Hematopoietic multipotent progenitor cell treated with erythropoietin and hydrocortisone succinate and interleukin-3 and kit ligand, for 17 days (in vitro differentiated cells): Measurements from ENCODE around the gene POU4F1.

ENCODE experiments used
- DNase-seq: peaks from one replicate; pipeline ENCODE4 v3.0.0-alpha.2; 2015; ENCODE audit warnings: low spot score

POU4F1 gene, protein sequence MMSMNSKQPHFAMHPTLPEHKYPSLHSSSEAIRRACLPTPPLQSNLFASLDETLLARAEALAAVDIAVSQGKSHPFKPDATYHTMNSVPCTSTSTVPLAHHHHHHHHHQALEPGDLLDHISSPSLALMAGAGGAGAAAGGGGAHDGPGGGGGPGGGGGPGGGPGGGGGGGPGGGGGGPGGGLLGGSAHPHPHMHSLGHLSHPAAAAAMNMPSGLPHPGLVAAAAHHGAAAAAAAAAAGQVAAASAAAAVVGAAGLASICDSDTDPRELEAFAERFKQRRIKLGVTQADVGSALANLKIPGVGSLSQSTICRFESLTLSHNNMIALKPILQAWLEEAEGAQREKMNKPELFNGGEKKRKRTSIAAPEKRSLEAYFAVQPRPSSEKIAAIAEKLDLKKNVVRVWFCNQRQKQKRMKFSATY

DNA sequence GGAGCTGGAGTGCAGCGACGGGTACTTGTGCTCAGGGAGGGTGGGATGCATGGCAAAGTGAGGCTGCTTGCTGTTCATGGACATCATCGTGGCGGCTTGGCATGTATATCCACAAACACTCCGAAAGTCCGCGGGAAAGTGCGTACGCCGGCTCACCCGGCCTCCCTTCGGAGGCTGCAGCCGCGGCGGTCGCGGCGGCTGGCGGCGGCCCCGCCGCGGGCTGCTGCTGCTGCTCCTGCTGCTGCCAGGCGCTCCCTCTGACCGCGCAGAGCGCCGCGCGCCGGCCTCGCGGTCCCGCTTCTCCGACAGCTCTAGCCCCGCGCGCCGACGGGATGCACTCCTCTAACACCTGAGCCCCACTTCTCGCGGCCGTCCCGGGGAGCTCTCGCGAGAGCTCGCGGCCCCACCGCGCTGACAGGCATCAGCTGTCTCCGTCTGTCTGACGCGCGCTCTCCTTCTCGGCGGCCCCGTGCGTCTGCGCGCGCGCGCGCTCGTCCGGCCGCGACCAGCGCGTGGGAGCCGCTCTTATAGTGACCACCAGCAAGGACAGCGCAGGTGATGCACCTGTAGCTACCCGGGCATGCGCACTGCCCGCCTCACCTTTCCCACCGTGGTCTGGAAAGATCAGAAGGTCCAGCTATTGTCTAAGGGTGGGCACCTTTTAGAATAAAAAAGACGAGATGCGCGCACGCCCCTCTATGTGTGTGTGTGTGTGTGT lies at the start of gene POU4F1:
POU4F1 (minus strand) TSS at position 313 of the 718 bp plus-strand sequence; CDS start at position 87, 226 bp downstream.
- DNase-seq, result no peak

DNA sequence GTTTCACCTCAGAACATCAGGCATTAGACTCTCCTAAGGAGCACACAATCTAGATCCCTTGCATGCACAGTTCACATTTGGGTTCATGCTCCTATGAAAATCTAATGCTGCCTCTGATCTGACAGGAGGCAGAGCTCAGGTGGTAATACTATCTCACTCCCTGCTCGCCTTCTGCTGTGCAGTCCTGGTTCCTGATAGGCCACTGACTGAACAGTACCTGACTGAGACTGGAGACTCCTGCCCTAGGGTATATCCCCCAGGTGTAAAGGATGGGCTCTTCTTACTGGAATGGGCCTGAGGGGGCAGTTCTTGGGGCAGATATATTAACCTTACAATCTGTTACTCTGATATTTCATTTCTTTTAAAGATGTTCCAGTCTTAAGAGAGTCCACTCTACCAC lies 49.3 kb upstream of the POU4F1 start:
- no peak for DNase-seq

DNA sequence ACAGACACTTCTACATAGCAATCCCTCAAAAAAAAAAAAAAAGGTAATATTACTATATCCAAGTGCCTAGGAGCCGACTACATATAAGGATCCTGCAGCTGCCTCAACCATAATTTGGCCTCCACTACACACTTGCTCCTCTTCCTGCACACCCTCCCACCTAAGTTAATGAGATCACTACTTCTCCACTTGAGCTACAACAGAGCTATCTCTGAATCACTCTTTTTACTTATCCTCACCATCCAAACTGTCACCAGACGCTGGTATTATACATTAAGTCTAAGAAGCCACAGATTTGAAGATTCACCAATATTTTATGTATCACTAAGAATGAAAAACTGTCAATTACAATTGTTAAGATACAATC lies 47.3 kb upstream of the POU4F1 start:
- no peak for DNase-seq

DNA sequence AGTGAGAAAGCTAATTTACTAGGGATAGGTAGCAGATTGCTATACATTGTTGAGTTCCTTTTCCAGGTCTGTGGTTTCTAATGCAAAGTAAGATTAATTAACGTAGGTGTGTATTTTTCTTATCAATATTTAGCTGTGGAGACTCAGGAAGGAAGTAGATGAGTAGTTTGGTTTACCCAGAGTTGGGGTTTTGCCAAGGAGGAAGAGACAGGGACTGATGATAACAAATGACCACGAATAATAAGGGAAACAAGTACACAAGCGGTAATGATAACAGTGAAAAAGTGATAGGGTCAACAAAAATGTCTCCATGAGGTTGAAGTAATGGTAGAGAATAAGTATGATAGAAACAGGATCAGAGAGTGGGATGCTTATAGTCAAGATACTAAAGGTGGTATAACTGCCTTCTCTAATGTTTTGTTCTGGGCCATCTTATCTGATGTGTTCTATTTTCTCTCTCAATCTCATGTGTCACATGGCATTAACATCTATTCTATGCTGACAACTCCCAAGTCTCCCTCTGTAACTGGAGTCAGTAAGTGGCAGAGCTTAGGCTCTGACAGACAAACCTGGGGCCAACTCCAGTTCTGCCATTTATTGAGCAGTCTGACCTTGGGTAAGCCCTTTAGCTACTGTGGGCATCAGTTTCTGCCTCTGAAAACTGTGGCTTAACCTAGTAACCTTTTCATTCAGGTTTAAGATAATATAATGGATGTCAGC lies 46.8 kb upstream of the POU4F1 start:
- no peak for DNase-seq

DNA sequence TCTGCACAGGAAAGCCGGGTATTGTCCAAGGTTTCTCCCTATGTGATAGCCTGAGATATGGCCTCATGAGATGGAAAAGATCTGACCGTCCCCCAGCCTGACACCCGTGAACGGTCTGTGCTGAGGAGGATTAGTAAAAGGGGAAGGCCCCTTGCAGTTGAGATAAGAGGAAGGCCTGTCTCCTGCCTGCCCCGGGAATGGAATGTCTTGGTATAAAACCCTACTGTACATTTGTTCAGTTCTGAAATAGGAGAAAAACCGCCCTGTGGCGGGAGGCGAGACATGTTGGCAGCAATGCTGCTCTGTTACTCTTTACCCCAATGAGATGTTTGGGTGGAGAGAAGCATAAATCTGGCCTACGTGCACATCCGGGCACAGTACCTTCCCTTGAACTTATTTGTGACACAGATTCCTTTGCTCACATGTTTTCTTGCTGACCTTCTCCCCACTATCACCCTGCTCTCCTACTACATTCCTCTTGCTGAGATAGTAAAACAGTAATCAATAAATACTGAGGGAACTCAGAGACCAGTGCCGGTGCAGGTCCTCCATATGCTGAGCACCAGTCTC lies 43.8 kb upstream of the POU4F1 start:
- DNase-seq, result peak; percentile 12

DNA sequence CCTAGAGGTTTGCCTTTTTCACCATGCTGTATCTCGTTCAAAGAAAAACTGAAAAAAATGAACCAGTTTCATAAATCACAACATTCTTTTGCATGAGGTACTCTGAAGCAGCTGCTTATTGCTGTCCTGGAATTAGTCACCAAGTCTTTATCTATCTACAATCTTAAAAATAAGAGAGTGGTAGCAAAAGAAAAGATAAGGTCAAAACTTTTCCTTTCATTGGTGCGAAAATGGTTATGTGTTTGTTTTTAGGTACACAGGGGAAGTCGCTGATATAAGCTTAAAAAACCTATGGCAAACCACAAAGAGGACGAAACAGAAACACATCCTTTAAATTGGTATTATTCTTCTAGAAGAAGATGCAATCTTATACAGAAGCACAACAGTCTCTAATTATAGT lies 34.9 kb upstream of the POU4F1 start:
- DNase-seq, result no peak

DNA sequence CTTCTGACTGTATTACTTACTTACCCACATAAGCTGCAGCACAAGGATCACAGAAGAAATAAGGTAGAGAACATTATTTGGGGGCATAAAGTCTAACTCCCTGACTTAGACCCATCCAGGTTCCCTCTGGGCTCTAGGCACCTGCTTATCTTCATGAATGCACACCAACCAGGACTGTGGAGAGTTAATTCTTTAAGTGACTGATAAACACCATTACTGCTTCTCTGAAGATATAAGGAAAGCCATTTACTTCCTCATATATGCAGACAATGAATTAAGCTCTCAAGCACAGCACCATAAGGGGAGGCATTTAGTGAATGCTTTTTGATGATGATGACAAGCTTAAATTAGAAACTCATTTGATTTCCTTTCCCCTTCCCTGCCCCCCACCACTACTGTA lies 33.1 kb upstream of the POU4F1 start:
- peak; percentile 24 for DNase-seq

DNA sequence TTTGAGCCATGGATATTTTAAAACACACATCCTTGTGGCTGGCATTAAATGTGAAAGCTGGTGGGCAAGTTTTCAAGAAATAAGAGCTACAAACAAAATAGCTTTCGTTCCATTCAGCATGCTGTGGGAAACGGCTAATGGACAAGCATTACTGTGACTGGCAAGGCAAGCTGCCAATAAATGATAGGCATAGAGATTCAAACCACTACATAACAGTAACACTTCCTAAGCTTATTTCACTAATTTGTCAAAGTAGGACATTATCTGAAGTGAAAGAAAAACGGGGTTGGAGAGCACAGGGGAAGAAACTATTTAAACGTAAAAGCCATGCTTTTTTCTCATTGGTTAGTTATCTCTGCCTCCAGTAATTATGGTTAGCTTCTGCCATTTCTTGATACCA lies 29.6 kb upstream of the POU4F1 start:
- no peak for DNase-seq

DNA sequence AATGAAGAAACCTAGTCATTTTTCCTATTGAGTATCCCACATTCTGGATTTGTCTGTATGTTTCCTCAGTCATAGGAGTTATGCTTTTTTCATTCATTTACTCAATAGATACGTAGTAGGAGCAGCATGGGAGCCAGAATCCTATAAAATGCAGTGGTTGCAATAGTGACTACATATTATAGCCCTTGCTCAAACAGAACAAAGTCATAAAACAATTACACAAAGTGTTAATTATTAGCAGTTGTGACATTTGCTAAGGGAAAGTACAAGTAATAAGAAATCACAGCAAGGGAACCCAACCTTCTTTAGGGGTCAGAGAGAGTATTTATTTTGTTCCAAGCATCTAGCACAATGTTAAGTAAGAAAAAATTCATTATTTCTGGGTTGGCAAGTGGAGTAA lies 27.7 kb upstream of the POU4F1 start:
- DNase-seq, result no peak

DNA sequence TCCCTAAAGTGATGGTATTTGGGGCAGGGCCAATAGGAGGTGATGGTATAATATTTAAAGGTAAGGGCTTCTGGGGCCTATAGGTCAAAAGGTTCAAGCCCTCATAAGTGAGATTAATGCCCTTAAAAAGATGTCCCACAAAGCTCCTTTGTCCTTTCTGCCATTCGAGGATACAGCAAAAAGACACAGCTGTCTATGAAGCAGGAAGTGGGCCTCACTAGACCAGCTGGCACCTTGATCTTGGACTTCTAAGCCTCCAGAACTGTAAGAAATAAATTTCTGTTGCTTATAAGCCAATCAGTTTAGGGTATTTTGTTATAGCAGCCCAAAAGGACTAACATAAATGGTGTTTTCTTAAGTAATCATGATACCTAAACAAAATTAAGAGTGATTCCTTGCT lies 27.2 kb upstream of the POU4F1 start:
- DNase-seq, result no peak

DNA sequence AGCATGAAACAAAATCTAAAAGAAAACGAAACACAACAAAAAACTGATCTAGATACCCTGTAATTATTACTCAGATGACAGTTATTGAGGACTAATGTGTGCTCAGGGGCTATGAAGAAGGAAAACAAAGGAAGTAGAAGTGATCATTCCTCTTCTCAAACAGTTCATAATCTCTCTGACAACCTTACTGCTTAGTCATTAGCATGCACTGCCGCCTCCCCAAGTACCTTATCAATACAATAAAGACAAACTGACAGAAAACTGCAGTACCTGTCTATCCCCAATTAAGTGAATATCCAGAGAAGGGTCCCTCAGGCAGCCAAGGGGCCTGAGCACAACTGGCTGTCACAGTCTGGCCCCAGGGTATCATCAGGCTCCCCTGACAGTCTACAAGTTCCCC lies 22.0 kb upstream of the POU4F1 start:
- DNase-seq, result no peak

DNA sequence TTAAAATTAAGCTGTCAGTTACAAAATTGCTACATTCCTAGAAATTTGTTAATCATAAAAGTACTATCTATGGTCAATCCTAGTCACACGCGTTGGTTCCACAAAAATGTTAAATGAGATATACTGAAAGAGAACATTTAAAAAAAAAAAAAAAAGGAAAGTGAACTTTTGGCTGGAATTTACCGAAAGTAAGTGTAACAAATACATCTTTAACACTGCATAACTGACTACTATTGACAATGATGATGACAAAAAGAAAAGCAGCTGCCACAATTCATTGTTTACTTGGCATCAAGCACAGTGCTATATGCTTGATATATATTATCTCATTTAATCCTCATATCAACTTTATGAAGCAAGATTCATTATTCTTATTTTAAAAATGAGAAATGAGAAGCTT lies 19.8 kb upstream of the POU4F1 start:
- DNase-seq, result no peak

DNA sequence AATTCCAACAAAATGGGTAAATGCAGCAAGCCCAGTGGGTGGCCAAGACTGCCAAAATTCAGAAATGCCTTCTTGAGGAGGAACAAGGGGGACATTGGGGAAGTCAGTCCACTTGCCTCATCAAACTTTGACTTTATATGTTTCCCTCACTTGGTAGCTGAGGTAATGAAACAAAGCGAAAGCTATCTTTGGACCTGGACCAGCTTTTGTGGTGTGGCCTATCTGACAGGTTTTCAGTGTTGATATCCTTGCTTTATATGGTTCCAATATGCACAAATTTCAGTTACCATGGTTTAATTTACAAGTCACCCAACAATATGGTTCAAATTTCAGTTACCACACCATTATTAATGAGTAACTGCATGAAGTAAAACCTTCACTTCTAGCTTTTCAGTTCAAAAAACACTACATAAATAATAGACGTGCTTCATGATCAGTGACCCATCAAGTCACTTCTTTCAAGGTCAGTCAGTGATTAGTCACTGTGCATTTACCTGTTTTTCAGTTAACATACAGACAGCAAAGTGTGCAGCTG lies 17.7 kb upstream of the POU4F1 start:
- no peak for DNase-seq

DNA sequence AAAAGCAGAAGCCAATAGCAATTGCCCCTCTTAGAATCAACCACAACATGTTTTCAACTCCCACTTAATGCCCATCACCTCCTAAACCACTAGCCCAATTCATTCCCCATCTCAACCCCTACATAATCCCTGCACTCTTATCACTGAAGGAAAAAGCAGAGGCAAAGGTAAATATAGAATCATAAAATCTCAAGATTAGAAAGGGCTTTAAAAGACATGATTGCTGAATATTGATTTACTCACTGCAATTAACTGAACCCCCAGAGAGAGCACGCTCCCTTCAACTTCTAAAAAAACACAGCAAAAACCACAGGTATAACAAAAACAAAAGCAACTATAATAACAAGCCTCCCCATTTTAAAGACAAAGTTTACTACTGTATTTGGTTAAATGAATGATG lies 15.1 kb upstream of the POU4F1 start:
- no peak for DNase-seq

DNA sequence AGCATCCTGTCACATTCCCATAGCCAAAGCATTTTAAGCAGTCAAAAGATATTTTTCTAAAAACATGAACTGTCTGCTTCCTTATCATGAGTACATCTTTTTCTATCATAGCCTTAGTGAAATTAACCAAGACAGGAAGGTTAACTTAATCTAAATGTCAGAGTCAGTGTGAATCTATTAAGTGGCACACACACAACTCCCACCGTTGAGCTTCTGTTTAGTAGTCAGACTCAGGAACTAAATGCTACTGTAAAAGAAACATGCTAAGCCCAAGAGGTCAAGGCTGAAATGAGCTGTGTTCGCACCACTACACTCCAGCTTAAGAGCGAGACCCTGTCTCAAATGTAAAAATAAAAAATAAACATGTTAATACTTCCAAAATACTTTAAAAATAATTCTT lies 7.7 kb upstream of the POU4F1 start:
- DNase-seq, result no peak

DNA sequence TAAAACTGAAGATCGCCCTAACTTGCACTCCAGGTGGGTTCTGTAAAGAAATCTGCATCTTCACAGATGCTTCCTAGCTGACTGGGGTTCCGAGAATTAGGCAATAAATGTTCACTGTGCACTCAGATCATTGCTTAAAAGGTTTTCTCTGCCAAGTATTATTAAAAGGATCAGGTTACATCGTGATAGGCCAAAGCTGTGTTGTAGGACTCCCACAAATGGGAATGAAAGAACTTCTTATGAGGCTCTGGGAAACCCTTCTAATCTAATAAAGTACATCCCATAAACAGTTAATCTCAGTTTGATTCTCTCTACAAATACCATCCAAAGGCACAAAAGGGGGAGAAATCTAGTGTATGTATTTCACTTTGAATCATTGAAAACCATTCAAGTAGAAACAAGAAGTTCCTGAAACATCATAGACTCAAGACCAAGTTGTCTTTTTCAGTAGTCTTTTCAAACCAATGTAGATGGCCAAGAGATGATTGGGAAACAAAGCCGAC lies 7.1 kb upstream of the POU4F1 start:
- no peak for DNase-seq

DNA sequence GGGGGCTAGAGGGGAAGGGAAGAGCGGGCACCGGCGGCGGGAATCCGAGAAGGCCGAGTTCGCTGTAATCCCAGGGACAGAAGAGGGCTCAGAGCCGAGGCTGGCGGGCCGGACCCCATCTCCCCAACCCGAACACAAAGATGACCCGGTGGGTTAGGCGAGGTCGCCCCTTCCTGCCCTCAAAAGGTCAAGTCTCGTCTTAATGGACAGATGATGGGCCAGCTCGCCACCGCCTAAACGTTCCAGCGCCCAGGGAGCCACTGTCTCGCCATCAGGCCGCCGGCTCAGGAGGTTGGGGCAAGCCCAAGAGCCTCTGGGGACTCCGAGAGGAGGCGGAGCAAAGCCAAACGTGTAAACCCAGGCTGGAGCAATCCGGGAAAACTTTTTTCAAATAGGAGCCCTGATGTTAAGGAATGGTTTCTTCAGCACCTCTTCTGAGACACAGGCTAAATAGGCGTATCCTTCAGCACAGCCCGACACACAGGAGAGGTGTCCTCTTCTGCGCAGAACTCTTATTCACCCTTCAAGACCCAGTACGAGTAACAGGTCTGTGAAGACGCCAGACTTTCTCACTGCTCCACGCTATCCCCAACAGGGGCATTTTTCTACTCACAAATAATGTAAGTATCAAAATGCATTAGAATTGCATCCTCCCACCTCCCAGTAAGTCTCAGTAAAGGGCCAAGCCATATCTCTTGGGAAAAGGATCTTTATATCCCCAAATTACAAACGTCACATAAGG lies 6.3 kb upstream of the POU4F1 start:
- no peak for DNase-seq

DNA sequence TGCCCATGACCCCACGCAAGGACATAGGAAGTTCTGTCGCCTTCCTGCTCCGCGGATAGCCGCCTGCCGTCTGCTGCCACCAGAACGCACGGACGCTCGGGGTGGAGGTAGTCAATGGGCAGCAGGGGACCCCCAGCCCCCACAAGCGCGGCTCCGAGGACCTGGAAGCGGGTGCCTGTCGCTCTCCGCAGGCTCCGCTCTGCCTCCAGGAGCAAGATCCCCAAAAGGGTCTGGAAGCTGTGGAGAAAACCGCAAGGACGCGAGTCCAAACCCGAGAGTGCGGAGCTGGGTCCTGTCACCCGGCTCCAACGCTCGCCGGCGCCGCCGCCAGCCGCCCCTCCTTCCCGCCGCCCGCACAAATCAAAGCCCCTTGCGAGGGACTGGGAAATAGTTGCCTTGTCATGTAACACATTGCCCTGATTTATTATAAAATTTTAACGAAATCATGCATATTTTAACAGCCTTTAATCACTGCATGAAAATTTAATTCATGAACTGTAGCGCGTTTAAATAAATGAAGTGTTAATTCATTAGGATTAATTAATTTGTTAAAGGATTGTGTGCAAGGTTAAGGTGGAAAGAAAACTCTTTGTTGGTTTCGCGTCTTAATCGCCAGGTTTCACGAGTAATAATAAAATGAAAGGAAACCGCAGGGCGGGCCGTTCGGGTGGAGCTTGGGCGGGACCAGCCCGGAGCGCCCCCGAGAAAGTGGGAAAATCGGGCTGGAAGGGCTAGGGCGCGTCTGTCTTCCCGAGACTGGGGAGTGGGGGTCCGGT lies 5.5 kb upstream of the POU4F1 start:
- no peak for DNase-seq

DNA sequence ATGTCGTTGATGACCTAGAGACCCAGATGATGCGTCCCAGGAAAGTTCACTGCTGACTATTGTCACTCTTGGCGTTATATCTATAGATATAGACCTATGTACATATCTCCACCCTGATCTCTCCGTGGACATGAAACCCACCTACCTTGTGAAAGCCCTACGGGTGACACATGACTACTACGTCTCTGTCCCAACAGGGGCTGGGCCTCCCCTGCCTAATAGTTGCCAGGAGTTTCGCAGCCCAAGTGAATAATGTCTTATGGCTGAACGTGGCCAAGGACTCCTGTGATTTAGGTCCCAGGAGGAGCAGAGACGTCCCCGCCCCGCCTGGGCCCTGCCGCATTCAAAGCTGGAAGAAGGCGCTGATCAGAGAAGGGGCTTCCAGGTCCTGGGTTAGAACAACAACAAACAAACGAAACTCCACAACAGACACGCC lies 4.9 kb upstream of the POU4F1 start:
- DNase-seq, result no peak

DNA sequence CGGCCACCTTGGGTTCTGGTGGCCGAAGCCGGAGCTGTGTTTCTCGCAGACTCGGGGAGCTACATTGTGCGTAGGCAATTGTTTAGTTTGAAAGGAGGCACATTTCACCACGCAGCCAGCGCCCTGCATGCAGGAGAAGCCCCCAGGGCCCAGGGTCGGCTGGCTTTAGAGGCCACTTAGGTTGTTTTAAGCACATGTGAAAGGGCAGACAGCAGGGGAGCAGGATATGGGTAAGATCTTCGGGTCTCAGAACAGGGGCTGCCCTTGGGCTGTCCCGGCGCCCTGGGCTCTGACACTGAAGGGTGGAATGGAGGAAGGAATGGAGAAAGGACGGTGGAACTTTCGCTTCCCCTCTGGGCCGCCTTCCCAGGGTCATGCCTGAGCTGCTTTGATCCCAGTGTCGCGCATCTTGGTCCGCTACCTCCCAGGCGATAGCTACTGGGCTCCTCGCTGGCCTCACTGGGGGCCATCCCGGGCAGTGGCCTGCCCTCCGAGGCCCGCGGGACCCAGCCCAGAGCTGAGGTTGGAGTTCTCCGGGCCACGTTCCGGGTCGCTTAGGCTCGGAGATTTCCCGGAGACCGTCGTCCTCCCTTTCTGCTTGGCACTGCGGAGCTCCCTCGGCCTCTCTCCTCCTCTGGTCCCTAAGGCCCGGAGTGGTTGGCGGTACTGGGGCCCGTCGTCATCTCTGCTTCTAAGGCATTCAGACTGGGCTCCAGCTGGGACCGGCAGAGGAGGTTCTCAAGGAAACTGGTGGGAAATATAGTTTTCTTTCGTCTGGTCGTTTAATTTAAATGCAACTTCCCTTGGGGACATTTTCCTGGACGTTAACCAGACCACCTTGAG lies 4.3 kb upstream of the POU4F1 start:
- DNase-seq, result no peak
